ENCODE measurements around the gene MED19. TPM values are rescaled to one million over a fixed set of nuclear protein-coding genes. Genes with fewer than 3 reads are reported as not detected.

The MED19 gene
- total RNA-seq, 1 experiment from 2014 or later = 17.6 TPM

GRCh38 chr11:57699813-57700212 is 12.2 kb downstream of the MED19 start:
- Histone ChIP-seq H3K79me2 (ENCODE audit: insufficient read depth, low read length) (no peaks in the 10 kb centered on the region), H4K91ac (ENCODE audit: insufficient read length, low read depth, low read length) (no peak overlapping the region), H3K27ac (ENCODE audit: insufficient read length, low read depth, low read length) (no peak overlapping the region), H2BK5ac (ENCODE audit: insufficient read length, low read length) (no peak overlapping the region), H4K20me1 (ENCODE audit: control insufficient read depth, insufficient read depth, insufficient read length) (no peaks in the 10 kb centered on the region), H3K9ac (ENCODE audit: extremely low read depth, insufficient read length, low read length) (no peak overlapping the region), H3T11ph (ENCODE audit: low read length) (no peak overlapping the region), H3K18ac (ENCODE audit: insufficient read length, low read depth, low read length) (no peak overlapping the region), H2BK12ac (ENCODE audit: insufficient read length, low read depth, low read length) (no peak overlapping the region), H3K23ac (ENCODE audit: insufficient read length, low read depth, low read length) (no peak overlapping the region), H2AFZ (ENCODE audit: low read length) (no peak overlapping the region), H3K79me1 (ENCODE audit: insufficient read depth, low read depth, low read length, poor library complexity, severe bottlenecking) (no peaks in the 10 kb centered on the region), H3K23me2 (ENCODE audit: insufficient read length, low read depth, low read length, poor library complexity, severe bottlenecking) (no peaks in the 10 kb centered on the region), H2AK5ac (ENCODE audit: insufficient read length, low read length) (no peak overlapping the region), H3K4me2 (ENCODE audit: insufficient read depth, insufficient read length, low read length) (no peak overlapping the region), H4K8ac (replicated peaks; ENCODE audit: insufficient read length, low read depth, low read length) (no peak overlapping the region), H3K27me3 (ENCODE audit: insufficient read depth, low read length) (no peaks in the 10 kb centered on the region), H3K4ac (ENCODE audit: low read depth, low read length) (no peak overlapping the region), H2BK15ac (ENCODE audit: low read depth, low read length) (no peak overlapping the region), H2BK120ac (ENCODE audit: low read depth, low read length, poor library complexity, severe bottlenecking) (no peak overlapping the region), H3K9me3 (ENCODE audit: control insufficient read depth, low read depth, low read length) (no peaks in the 10 kb centered on the region), H3K14ac (ENCODE audit: insufficient read depth, low read length) (no peak overlapping the region), H2BK20ac (ENCODE audit: low read depth, low read length, poor library complexity, severe bottlenecking) (no peak overlapping the region), H3K4me1 (ENCODE audit: insufficient read depth, low read length) (no peaks in the 10 kb centered on the region), H3K56ac (ENCODE audit: insufficient read length, low read depth, low read length) (no peak overlapping the region), H4K5ac (ENCODE audit: insufficient read length, low read depth, low read length) (no peak overlapping the region)
- Mint-ChIP-seq H3K4me1 (no peaks in the 10 kb centered on the region; a peak in 1 of 4 replicates), H3K9me3 (no peaks in the 10 kb centered on the region), H3K27ac (no peak overlapping the region), H3K4me3 (no peak overlapping the region), H3K36me3 (ENCODE audit: insufficient read depth in 1 of 3, low read depth in 3 of 3) (peaks cover 45 to 82% (median 67%) of the 10 kb centered on the region in 3 experiments; a peak in 6 of 7 replicates), H3K27me3 (ENCODE audit: low read depth) (no peaks in the 10 kb centered on the region)
- WGBS (ENCODE audit: extremely low coverage, insufficient read length, low lambda C conversion rate) = no CpG with 5 or more reads among the region's 10 CpGs
- DNase-seq = peak; percentile 43
- no peak for TF ChIP-seq CTCF (conservative IDR thresholded peaks at IDR 0.05)
